Tibial artery (tissue), 4 donors: Measurements from ENCODE around the gene DLG2.

Source experiments
- DNase-seq, 2 donors: peaks; one replicate each; pipeline ENCODE4 v3.0.0-alpha.2; 2019
- H3K27ac ChIP-seq, 2 donors: fragments of 200-600 bp; sonication (generic) in 1 of 2; 1 replicate in 1 of 2; 2 replicates in 1 of 2; pipeline ENCODE4 v1.5.1; 2018 to 2019; ENCODE audit warnings: mild to moderate bottlenecking in 1 of 2
- H3K27me3 ChIP-seq, 2 donors: fragments of 200-600 bp; sonication (generic) in 1 of 2; one replicate each; pipeline versions ENCODE4 v1.5.1 to v1.6.0; 2016 to 2019
- H3K36me3 ChIP-seq, 3 donors: fragments of 200-600 bp; sonication (generic) in 2 of 3; one replicate each; pipeline ENCODE4 v1.5.1; 2016 to 2019; ENCODE audit warnings: mild to moderate bottlenecking in 2 of 3
- H3K4me1 ChIP-seq, 4 donors: fragments of 200-600 bp; sonication (generic) in 2 of 4; 1 replicate in 3 of 4; 2 replicates in 1 of 4; pipeline ENCODE4 v1.5.1; 2016 to 2019
- H3K4me3 ChIP-seq, 2 donors: fragments of 200-600 bp; sonication (generic) in 1 of 2; 1 replicate in 1 of 2; 2 replicates in 1 of 2; pipeline ENCODE4 v1.5.1; 2018 to 2019; ENCODE audit warnings: mild to moderate bottlenecking in 2 of 2
- H3K9me3 ChIP-seq, 3 donors: fragments of 200-600 bp; sonication (generic) in 1 of 3; one replicate each; pipeline ENCODE4 v1.5.1; 2016 to 2019
- intact Hi-C: fragments of 100-400 bp; cut with DNase I; formaldehyde crosslinking; loops from one replicate; pipeline ENCODE4 v1.15.0; 2023; ENCODE audit warnings: low total_unique reads
- TF ChIP-seq, protein P1 (sequence below), 2 experiments: fragments of 200-600 bp in 1 of 2; fragments of 450-650 bp in 1 of 2; IDR thresholded peaks; one replicate each; pipeline ENCODE4 v1.5.1; 2017 to 2019; ENCODE audit warnings: antibody characterized with exemption in 2 of 2, mild to moderate bottlenecking in 1 of 2, moderate library complexity in 1 of 2

DLG2 gene

DNA sequence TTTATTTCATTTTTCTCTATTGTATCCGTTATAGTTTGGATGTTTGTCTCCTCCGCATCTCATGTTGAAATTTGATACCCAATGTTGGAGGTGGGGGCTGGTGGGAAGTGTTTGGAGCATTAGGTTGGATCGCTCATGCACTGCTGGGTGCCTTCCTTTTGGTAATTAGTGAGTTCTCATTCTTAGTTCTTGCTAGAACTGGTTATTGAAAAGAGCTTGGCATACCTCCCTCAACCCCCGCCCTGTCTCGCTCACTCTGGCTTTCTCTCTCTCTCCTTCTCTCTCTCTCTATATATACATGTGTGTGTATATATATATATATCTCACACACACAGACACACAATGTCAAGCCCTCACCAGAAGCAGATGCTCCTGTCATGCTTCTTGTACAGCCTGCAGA lies 978.7 kb downstream of the DLG2 start:
- no peak for DNase-seq
- no peak overlapping the region for H3K27ac ChIP-seq
- no peaks in the 10 kb centered on the region for H3K9me3 ChIP-seq
- no peaks in the 10 kb centered on the region for H3K4me1 ChIP-seq
- no peaks in the 10 kb centered on the region for H3K36me3 ChIP-seq
- intact Hi-C loops = no loop called here
- no peak overlapping the region for H3K4me3 ChIP-seq
- TF ChIP-seq, protein P1, sequence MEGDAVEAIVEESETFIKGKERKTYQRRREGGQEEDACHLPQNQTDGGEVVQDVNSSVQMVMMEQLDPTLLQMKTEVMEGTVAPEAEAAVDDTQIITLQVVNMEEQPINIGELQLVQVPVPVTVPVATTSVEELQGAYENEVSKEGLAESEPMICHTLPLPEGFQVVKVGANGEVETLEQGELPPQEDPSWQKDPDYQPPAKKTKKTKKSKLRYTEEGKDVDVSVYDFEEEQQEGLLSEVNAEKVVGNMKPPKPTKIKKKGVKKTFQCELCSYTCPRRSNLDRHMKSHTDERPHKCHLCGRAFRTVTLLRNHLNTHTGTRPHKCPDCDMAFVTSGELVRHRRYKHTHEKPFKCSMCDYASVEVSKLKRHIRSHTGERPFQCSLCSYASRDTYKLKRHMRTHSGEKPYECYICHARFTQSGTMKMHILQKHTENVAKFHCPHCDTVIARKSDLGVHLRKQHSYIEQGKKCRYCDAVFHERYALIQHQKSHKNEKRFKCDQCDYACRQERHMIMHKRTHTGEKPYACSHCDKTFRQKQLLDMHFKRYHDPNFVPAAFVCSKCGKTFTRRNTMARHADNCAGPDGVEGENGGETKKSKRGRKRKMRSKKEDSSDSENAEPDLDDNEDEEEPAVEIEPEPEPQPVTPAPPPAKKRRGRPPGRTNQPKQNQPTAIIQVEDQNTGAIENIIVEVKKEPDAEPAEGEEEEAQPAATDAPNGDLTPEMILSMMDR (IDR thresholded peaks at IDR 0.05) = no peak
- no peaks in the 10 kb centered on the region for H3K27me3 ChIP-seq

DNA sequence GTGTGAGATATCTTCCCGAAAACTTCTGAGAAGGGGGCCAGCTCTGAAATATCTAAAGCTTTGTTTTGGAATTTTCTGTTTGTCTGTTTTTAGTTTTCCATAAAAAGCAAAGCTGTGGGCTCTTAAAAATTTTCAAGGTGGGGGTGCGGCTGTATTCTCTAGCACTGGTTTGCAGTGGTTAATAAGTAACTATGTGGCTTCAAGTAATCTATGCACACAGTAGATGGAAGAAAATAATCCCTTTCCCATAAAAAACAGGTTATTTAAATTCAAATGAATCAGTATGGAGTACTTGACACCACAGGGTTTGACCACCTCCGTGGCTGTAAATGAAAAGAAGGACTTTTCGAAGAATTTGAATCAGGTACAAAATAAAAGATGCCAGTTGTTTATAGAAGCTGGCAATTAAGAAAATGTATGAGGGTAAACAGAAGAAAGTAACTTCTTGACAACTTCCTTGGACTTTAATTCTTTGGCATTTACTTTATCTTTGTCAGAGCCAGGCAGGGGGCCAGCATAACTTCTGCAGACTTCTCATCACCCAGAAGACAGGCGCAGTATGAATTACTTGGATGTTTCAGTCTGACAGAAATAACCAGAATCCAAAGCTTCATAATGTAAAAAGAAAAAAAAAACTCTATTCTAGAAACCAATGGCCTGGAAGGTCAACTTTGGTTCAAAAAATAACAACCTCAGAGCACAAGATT lies 981.0 kb downstream of the DLG2 start:
- no peak overlapping the region for H3K4me3 ChIP-seq
- H3K36me3 ChIP-seq = no peaks in the 10 kb centered on the region
- H3K27ac ChIP-seq = no peak overlapping the region
- intact Hi-C loops = no loop called here
- H3K9me3 ChIP-seq = no peaks in the 10 kb centered on the region
- TF ChIP-seq, protein P1 (IDR thresholded peaks at IDR 0.05) = no peak
- H3K4me1 ChIP-seq = no peaks in the 10 kb centered on the region
- no peak for DNase-seq
- H3K27me3 ChIP-seq = no peaks in the 10 kb centered on the region

DNA sequence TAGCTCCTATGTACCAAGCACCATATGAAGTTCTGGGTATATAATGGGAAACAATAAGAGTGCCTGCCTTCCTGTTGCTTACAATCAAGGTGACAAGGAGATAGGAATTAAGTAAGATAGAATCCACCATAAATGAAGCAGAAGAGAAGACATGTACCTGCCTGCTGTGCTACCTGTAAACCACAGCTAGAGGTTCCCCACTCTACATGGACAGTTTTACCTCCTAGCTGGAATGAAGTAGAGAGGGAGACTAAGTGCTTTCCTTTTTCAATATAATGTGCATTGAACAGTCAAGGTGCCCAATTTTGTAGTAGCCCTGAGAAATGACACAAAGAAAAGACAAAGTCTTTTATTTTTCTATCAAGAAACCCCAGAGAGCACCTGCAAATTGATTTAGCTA lies 984.6 kb downstream of the DLG2 start:
- Histone ChIP-seq H3K27me3 (no peaks in the 10 kb centered on the region), H3K36me3 (no peaks in the 10 kb centered on the region), H3K27ac (no peak overlapping the region), H3K9me3 (no peaks in the 10 kb centered on the region), H3K4me1 (no peaks in the 10 kb centered on the region), H3K4me3 (no peak overlapping the region)
- no peak for DNase-seq
- TF ChIP-seq, protein P1 (IDR thresholded peaks at IDR 0.05) = no peak
- intact Hi-C loops = no loop called here

DNA sequence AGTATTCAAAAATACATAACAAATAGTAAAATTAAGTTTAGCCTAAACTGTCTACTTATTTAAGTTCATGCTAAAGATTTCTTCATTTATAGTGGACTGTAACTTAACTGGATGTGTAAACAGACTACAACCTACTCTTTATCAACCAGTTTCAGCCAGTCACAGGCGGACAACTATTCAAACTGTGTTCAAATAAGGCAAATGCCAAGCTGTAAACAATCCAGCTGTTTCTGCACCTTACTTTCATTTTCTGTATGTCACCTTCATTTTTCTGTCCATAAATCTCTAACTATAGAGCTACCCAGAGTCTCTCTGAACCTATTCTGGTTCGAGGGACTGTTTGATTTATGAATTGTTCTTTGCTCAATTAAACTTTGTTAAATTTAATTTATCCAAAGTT lies 992.8 kb downstream of the DLG2 start:
- Histone ChIP-seq H3K27me3 (no peaks in the 10 kb centered on the region), H3K9me3 (no peaks in the 10 kb centered on the region), H3K4me3 (no peak overlapping the region), H3K36me3 (no peaks in the 10 kb centered on the region), H3K27ac (no peak overlapping the region), H3K4me1 (no peaks in the 10 kb centered on the region)
- TF ChIP-seq, protein P1 (IDR thresholded peaks at IDR 0.05) = no peak
- no peak for DNase-seq
- intact Hi-C loops = no loop called here

DNA sequence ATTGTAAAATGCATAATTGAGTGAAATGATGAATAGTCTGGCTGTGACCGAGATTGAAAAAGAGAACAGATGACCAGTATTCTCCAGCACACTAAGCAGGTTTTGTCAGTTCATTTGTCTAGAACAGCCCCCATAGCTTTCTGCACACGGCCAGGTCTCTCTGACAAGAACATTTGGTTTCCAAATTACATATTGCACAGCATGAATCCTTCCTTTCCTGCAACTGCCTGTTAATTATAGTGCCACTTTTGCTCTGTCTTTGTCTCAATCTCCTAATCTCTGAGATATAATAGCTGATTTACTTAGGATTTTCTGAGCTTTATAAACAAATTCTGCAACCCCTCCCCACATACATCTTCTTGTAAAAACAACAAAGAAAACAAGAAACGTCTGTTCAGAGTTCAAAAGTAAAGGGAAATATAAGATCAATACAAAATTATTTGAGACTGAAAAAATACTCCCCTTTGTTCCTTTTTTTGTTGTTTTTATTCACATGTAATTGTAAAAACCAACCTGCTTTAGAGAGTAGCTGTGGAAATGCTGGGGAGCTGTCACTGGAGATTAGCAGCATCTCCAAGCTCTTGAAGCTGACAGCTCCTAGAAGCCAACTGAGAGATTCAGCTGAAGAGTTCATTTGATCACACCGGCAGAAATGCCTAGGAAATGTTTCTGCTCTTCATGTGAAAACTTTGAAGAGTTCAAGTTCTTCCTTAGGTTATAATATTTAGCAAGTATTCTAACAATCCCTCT lies 998.1 kb downstream of the DLG2 start:
- no peaks in the 10 kb centered on the region for H3K9me3 ChIP-seq
- TF ChIP-seq, protein P1 (IDR thresholded peaks at IDR 0.05) = no peak
- intact Hi-C loops = no loop called here
- H3K27ac ChIP-seq = no peak overlapping the region
- H3K4me3 ChIP-seq = no peak overlapping the region
- H3K27me3 ChIP-seq = no peaks in the 10 kb centered on the region
- no peaks in the 10 kb centered on the region for H3K4me1 ChIP-seq
- no peaks in the 10 kb centered on the region for H3K36me3 ChIP-seq
- no peak for DNase-seq
